Renal cortical epithelial cell (primary cell): Measurements from ENCODE around the gene RAB28. TPM values are rescaled to one million over a fixed set of nuclear protein-coding genes. Genes with fewer than 3 reads are reported as not detected.

Experiments used
- total RNA-seq: library from RNA; depleted of rRNA; stranded (reverse); fragments of >200 nt; gene quantifications from 2 replicates; pipeline ENCODE4 v1.2.3, GENCODE V29; 2014

RAB28 gene
- total RNA-seq, 1 donor from 2014 or later = 18.7 TPM

Other genes starting within 250 kb of the RAB28 start
- not detected in 2 replicates for gene NKX3-2, start 60.2 kb upstream of the RAB28 start, total RNA-seq
- gene BOD1L1, start 143.4 kb upstream of the RAB28 start, total RNA-seq = 20.7 and 63.0 TPM in 2 replicates